Stromal cell of bone marrow (primary cell): ENCODE results near the gene PABPN1L.

ENCODE experiments used
- DNase-seq: peaks from one replicate; pipeline ENCODE4 v3.0.0-alpha.2; 2012; ENCODE audit warnings: low read depth

The PABPN1L gene, protein sequence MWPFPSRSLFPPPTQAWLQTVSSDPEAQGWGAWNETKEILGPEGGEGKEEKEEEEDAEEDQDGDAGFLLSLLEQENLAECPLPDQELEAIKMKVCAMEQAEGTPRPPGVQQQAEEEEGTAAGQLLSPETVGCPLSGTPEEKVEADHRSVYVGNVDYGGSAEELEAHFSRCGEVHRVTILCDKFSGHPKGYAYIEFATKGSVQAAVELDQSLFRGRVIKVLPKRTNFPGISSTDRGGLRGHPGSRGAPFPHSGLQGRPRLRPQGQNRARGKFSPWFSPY

DNA sequence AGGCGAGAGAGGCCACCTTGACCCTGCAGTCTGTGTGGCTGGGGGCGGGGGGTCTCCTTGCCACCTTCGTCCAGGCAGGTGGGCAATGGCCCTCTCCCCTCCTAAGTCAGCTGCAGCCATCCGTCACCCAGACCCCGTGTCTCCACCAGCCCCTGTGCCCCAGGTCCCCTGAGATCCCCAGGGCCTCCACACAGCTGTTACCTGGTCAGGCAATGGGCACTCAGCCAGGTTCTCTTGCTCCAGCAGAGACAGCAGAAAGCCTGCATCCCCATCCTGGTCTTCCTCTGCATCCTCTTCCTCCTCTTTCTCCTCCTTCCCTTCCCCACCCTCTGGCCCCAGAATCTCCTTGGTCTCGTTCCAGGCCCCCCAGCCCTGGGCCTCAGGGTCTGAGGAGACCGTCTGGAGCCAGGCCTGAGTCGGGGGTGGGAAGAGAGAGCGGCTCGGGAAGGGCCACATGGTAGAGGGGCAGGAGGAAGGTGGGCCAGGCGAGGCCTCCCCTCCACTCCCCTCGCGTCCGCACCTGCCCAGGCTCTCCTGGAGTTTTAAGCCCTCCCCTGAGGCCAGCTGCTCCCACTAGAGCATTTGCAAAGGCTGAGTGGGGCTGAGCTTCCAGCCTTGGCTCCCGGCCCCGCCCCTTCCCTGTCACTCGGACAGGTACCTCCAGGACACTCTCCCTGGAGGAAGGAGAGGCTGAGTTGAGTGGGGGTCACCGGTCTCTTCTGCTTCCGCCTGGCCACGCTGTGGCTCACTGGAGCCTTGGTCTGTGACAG lies at the start of gene PABPN1L:
PABPN1L (minus strand) TSS at position 510 of the 770 bp plus-strand sequence; CDS start at position 456, 54 bp downstream.
- no peak for DNase-seq

DNA sequence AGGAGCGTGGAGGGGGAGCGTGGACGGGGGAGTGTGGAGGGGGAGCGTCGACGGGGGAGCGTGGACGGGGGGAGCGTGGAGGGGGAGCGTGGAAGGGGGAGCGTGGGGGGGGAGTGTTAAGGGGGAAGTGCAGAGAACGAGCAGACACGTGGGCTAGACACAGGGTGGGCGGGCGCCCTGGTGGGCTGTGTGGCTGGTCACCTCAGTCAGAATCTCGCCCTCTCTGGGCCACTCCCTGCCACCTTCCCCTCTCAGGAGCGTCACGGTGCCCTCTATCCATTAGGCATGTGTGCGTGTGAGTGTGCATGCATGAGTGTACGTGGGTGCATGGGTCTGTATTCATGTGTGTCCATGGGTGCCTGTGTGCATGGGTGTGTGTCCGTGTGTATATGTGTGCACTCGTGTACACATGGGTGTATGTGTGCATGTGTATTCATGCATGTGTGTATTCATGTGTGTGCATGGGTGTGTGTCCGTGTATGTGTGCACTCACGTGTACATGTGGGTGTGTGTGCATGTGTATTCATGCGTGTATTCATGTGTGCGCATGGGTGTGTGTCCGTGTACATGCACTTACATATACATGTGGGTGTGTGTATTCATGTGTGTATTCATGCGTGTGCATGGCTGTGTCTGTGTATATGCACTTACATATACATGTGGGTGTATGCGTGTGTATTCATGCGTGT lies 49.3 kb upstream of the PABPN1L start:
- DNase-seq = no peak

DNA sequence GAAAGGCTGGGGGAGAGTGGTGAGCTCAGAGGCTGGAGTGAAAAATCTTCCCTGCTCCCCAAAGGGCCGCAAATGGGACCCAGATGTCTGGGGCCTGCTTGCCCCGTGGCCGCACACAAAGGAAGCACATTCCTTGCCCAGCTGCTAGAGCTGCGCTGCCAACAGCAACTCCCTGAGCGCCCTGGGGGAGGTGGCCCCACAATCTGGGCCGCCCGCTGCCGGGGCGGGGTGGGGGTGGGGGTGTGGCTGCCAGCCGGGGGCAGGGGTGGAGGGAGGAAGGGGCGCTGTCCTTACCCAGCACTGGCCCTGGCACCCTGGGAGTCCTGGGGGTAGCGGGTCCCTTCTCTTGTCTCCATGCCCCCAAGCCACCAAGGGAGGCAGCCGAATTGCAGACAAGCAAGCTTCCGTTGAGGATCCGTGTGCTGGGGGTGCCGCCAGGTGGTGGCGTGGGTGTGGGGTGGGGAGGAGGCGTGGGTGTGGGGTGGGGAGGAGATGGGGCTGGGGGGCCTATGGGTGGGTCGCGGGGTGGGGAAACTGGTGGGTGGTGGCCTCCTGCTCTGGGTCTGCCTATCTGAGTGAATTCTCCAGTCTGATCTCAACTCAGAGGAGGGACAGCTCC lies 48.4 kb upstream of the PABPN1L start:
- DNase-seq = peak; percentile 47

DNA sequence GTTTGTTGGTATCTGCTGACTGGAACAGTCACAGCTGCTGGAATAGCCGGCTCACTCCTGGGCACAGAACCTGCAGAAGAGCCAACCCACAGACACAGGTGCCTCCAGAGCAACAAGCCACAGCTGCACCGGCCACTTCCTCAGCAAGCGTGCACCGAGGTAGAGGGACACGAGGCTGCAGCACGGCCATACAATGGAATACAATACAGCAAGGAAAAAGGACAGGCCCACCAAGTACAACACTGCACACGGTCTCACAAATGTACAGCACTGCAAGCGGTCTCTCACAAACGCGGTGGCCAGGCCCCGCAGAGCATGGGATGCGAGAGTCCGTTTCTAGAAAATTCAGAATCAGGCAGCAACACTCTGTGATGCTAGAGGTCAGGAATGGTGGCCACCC lies 47.4 kb upstream of the PABPN1L start:
- DNase-seq = no peak

DNA sequence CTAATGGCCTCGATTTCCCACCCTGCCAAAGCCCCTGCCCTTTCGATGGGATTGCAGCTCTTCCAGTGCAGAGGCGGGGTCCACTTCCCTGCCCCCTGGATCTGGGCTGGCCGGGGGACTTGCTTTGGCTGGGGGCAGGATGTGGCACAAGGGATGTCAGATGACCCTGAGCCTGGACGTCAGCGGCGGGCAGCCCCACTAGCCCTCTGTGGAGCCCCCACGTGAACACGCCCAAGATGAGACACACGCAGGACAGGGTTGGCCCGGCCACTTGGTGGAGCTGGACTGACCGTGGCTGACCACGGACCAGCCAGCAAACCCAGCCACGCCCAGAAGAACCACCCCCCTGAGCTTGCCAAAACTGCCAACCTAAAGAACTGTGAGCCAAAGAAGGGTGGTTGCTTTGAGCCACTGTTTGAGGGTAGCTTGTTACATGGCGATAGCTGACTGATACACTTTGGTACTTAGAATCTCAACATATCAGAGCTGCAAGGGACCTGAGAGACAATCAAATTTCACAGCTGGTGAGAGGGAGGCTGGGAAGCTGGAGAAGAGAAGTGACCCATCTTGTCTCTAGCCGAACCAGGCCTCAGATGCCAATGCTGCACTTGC lies 46.6 kb upstream of the PABPN1L start:
- no peak for DNase-seq

DNA sequence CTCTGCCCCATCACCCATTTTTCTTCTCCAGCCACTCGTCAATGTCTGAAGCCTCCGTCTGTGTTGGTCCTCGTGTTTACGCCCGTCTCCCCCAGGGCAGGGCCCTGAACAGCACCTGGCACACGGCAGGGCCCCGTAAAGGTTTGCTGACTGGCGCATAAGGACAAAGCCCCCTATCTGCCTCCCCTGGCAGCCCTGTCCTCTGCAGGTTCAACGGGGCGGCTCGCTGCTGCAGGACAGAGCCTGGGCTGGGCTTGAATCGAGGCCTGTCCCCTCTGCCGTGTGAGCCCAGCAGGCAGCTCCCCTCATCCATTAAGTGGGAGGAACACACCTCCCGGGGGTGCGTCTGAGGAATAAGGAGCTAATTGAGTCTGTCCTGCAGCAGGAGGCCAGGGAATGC lies 46.1 kb upstream of the PABPN1L start:
- DNase-seq = no peak

DNA sequence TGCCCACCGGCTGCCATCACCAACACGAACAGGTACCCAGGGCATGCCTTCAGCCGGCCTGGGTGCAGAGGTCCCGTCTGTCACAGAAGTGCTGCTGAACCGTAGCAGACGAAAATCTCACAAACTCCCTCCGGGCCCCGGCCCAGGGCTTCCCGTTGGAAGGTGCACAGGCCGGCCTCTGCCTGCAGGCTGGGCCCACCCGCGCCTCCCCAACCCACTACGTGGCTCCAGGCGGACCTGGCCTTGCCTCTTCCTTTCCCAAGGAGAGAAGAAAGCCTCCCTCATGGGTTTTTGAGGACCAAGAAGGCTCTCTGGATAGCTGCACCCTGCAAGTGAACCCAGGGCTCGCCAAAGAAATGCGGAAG lies 45.5 kb upstream of the PABPN1L start:
- DNase-seq = no peak

DNA sequence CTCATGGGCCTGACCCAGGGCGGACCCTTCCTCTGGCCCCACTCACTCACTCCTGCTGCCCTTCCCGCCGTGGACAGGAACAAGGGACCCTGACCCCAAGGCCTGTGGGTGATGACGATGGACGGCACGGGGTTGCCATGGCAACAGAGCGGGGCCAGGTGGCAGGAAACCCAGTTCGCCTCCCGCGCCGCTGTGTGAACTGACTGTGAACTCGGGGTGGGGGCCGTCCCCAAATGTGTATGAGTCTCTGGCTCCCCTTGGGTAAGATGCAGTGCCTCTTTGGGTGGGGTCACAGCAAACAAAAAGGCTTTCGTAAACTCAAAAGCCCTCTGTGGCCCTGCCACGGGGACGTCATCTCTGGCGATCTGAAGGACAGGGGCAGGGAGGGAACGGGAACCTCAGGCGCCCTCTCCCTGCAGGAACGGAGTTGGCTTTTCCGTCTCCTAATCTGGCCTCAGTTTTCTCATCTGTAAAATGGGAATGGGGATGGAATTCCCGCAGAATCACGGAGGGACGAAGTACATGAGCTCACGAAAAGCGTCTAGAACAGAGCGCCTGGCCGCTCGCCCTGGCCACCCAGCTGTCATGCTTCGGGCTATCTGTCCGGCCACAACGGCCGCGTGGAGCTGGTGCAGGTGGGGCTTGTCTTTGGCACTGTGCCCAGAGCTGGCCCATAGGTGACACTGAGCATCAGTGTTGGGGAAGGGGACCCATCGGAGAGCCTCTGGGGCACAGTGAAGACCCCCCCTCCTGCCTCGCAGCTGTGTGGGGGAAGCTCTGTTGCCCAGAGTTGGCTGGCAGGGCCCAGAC lies 44.9 kb upstream of the PABPN1L start:
- no peak for DNase-seq

DNA sequence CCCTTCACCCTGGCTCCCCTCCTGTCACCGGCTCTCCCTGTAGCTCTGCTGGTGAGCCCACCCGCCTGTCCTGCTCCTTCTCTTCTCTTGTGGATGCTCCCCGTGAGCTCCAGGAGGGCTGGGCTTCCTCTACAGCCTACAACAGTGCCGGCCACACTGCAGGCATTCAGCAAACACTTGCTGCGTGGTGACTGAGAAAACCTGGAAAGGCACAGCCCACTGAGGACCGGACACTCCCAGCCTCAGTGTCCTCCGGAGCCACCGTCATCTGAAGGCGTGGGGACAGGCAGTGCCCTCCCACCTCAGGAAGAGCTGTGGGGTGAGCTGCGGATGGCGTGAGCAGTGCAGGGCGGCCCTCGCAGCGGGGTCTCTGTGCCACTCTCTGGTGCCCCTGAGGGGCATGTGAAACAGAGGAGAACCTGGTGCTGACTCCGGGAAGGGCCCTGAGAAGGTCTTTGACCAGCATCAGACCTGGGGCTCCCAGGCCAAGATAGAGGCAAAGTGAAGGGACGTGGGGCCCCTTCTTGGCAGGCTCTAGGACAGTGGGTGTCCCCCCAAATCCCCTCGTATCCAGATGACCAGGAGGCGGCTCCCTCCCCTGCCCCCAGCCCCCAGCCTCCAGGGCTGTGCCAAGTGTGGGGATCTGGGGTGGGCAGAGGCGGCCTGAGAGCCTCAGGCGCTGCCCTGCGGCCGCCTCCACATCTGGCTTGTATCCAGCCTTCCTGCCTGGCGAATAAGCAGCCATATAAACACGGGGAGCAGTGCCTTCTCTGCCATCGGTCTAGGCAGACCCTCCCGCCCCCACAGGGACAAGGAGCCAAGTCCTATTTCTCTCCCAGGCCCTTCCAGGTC lies 44.0 kb upstream of the PABPN1L start:
- no peak for DNase-seq

DNA sequence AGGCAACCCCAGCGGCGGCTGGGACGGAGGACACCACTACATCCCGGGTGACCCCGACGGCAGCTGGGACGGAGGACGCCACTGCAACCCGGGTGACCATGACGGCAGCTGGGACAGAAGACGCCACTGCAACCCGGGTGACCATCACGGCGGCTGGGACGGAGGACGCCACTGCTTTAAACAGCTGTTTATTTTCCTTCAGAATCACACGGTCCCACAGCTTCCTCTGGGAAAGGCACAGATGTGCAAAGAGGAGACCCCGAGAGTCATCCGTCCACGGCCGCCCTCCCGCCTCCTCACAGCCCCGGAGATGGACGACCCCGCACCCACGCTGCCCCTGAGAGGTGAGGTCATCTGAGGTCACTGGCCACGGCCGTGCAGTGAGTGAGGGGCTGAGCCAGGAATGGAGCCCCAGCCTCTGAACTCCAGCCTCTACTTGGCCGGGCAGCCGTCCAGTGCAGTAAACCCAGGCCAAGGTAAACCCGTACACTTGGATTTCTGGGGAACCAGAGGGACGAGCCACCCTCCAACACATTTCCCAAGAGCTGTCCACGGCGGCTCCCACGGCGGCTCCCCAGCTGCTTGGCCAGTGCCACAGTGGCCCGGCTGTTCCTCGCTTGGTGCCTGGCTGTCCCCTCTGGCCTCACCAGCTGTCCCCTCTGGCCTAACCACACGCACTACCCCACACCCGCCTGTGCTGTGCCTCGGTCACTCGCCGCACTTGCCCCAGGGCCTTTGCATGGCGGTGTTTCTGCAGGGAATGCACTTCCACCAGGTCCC lies 43.2 kb upstream of the PABPN1L start:
- no peak for DNase-seq

DNA sequence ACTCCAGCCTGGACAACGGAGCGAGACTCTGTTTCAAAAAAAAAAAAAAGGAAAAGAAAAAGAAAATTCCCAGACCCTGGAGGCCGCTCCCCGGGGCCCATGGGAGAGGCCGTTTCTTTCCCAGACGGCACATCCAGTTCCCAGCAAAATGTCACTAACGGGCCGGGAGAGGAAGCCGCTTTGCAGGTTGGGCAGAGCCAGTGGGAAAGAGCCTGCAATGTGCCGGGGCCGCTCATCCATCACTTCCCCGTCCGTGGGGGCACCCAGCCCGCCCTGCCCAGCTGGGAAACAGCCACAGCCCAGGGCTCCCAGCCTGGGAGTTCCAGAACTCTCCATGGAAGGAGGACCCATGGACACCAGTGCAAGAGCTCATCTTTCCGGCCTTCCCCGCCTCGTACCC lies 41.8 kb upstream of the PABPN1L start:
- DNase-seq = no peak

DNA sequence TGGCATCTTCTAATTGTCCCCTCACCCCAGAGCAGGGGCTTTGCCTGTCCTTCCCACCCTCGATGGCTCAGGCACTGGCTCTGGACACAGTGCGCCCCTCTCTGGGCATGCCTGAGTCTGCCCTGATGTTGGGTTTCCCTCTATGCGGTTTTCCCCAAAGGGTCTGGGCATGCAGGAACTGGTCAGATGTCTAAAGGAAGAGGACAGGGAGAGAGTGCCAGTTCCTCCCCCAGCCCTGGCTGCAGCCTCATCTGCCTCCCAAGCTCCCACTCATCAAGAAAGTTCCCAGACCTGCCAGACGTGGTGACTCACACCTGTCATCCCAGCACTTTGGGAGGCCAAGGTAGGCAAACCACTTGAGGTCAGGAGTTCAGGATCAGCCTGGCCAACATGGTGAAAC lies 41.3 kb upstream of the PABPN1L start:
- DNase-seq = no peak

DNA sequence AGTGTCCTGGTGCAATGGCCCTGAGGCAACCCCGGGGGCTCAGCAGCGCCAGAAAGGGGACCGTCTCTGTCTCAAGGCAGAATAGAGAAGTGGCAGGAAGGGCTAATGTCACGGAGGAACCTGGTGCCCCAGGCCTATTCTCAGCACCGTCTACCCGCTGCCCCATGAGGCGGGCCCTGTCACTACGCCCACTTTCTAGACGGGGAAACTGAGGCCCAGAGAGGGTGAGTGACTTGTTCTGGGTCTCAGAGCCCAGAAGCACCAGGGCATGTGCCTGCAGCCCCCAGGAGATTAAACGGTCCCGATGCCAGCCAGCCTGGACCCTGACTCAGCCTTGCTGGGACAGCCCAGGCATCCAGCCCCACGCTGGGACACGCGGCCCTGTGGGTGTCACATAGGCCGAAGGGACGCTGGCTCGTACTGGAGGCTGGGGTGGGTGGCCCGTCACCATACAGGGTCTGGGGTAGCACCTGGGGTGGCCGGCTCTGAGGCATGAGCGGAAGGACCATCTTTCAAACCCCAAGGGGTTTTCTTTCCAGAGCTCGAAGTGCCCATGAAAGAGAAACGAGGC lies 40.2 kb upstream of the PABPN1L start:
- DNase-seq = no peak

DNA sequence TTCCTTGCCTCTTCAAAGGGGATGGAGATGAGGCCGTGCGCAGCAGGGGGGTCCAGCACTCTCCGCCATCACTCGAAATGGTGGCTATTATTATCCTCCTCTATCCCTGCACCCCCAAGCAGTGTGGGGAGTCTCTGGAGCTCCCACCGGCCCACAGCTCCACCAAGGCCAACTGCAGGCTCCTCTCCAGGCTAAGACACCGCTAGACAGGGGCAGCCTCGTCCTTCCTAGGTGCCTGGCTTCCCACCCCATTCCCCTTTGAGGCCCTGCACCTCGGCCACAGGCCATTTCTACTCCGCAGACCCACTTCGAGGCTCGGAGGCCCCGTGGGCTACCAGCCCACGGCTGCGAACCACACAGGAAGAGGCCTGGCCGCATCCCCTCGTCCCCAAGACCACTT lies 39.6 kb upstream of the PABPN1L start:
- DNase-seq = no peak

DNA sequence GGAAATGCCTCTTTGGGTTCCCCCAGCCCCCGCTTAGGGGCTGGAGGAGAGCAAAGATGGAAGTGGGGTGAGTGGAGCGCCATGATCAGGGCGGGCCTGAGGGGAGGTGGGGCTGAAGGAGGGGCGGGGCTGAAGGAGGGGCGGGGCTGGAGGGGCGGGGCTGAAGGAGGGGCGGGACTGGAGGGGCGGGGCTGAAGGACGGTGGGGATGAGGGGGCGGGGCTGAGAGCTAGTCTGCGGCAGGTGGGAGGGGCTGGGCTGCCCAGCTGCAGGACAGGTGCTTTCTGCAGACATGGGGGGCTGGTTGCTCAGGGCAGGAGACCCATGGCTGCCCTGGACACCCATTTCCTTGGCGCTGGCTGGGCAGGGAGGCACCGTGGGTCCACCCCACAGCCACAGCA lies 39.1 kb upstream of the PABPN1L start:
- no peak for DNase-seq

DNA sequence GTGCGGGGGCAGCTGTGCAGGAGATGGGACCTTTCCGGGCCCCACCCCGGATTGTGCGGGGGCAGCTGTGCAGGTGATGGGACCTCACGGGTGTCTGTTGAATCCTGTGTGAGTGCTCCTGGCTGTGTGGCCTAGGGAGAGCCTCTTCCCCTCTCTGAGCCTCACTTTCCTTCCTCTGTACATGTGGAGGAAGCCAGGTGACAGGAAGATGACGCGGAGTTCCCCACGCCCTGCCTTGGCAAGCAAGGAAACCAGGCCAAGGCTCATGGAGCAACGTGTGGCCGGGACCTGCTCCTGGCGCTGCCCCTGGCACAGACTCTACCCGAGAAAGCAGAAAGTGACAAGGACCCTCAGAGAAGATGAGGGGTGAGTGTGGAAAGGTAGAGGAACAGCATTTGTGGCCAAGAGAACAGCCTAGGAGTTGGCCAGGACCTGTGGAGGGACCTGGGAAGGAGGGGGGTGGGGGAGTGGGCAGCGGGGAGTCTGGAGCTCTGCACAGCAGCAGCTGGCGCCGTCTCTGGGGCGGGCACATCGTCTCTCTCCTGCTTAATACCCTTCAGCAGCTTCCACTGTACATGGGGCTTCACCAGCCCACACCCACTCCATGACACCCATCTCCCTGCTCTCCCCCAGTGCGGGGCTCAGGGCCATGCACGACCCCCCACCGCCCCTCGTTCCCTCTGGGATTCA lies 38.4 kb upstream of the PABPN1L start:
- DNase-seq = no peak

DNA sequence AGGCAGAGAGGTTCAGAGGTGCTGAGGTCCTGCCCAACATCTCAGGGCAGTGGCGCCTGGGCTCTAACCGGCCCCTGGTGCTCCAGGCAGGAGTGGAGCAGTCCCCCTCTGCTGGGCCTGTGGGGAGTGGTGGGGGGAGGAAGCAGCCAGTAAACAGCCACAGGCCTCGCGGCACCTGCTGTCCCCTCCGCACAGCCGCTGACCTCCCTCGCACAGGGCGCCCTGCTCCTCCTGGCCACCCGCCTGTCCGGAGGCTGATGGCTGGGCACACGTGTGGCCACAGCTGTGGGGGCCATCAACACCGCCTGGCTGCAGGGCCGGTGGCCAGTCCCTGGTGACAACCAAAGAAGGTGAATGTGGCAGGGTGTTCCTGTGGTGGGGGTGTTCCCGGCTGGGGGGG lies 36.8 kb upstream of the PABPN1L start:
- DNase-seq = no peak

DNA sequence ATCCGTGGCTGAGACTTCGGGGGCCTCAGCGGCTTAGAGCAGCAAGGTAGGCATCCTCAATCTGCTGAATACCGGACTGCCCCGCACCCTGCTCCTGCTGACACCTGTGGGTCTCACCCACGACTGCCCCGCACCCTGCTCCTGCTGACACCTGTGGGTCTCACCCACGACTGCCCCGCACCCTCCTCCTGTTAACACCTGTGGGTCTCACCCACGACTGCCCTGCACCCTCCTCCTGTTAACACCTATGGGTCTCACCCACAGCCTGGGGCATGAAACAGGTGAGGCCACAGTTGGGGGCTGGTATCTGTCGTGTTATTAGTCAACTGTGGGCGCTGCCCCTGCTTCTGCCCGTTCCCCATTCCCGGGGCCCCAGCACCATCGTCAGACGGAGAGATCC lies 36.3 kb upstream of the PABPN1L start:
- no peak for DNase-seq
